Ishikawa (cell line): ENCODE measurements around the gene SPA17.

Experiments used
- CEBPB ChIP-seq: IDR thresholded peaks from 2 replicates; pipeline ENCODE4 v1.6.1; 2012
- EGR1 ChIP-seq: IDR thresholded peaks from 2 replicates; pipeline ENCODE4 v1.6.1; 2012
- EP300 ChIP-seq: IDR thresholded peaks from 2 replicates; pipeline ENCODE4 v1.6.1; 2012; ENCODE audit warnings: borderline replicate concordance
- NFIC ChIP-seq: IDR thresholded peaks from 2 replicates; pipeline ENCODE4 v1.6.1; 2012
- REST ChIP-seq: IDR thresholded peaks from 2 replicates; pipeline ENCODE4 v1.6.1; 2012; ENCODE audit warnings: low read depth, mild to moderate bottlenecking
- TAF1 ChIP-seq: IDR thresholded peaks from 2 replicates; pipeline ENCODE4 v1.6.1; 2012; ENCODE audit warnings: low read depth, mild to moderate bottlenecking
- TEAD4 ChIP-seq: IDR thresholded peaks from 2 replicates; pipeline ENCODE4 v1.6.1; 2012
- YY1 ChIP-seq: IDR thresholded peaks from 2 replicates; pipeline ENCODE4 v1.6.1; 2012; ENCODE audit warnings: low read depth

GRCh38 chr11:124658986-124659385 lies 14.7 kb upstream of the SPA17 start:
- TF ChIP-seq EP300 (no peak), TEAD4 (no peak), YY1 (no peak), NFIC (no peak), REST (no peak), TAF1 (no peak), EGR1 (no peak), CEBPB (no peak)
